HepG2 (cell line): ENCODE data around the gene TSLP. TPM values are rescaled to one million over a fixed set of nuclear protein-coding genes. Genes with fewer than 3 reads are reported as not detected.
A peak's percentile ranks its signal among the peaks of the same experiment; 100 is the strongest.

ENCODE experiments used
- ATAC-seq: fragments of 200-7000 bp; cut with Tn5 transposase; 3 replicates; pipeline ENCODE4 v1.9.1; 2020; ENCODE audit warnings: mild to moderate bottlenecking, moderate library complexity
- BruUV-seq: library from RNA; stranded (reverse); fragments of 400-500 nt; replicated peaks from 2 replicates; lab custom pipeline; 2021; lab: Mats Ljungman, UMichigan
- CTCF ChIA-PET: fragments of 300-600 bp; formaldehyde crosslinking; extraction: SDS; loops from one replicate; lab custom pipeline; 2021; ENCODE audit warnings: low total read pairs, inconsistent platforms, low intra/inter-chr PET ratio; lab: Yijun Ruan, JAX
- POLR2A ChIA-PET: fragments of 350-600 bp; sonication (Branson Sonifier 250); formaldehyde crosslinking; loops from one replicate; lab custom pipeline; 2020; ENCODE audit warnings: antibody characterized with exemption, inconsistent platforms; lab: Yijun Ruan, JAX
- DNase-seq: peaks from one replicate; pipeline ENCODE4 v3.0.0-alpha.2; 2015; ENCODE audit warnings: low spot score
- FAIRE-seq: peaks from 3 replicates; lab custom pipeline; 2011; peaks lifted over from hg19 to GRCh38; lab: Jason Lieb, UNC
- H2AFZ ChIP-seq: one replicate; pipeline ENCODE4 v1.6.1; 2011; ENCODE audit warnings: low read length, inconsistent platforms
- H3K27ac ChIP-seq: fragments of 300-600 bp; 3 replicates; pipeline ENCODE4 v1.8.0; 2011; ENCODE audit warnings: mixed run types, mild to moderate bottlenecking, mixed read lengths, low read length, inconsistent platforms; ENCODE audit not compliant: insufficient read depth; ENCODE audit errors: extremely low read length
- H3K27me3 ChIP-seq, 2 experiments: fragments of 200-600 bp in 1 of 2; 2 replicates in 1 of 2; 3 replicates in 1 of 2; pipeline versions ENCODE4 v1.6.0 to v1.8.0; 2011; ENCODE audit warnings: low read length in 2 of 2, mild to moderate bottlenecking in 2 of 2, moderate library complexity in 2 of 2, inconsistent platforms in 1 of 2; ENCODE audit not compliant: insufficient read depth in 2 of 2, control insufficient read depth in 1 of 2
- H3K36me3 ChIP-seq, 2 experiments: fragments of 200-600 bp in 1 of 2; replicated peaks in 1 of 2; 2 replicates in 1 of 2; 3 replicates in 1 of 2; pipeline versions ENCODE4 v1.5.1 to v1.8.0; 2011; ENCODE audit warnings: low read length in 2 of 2, inconsistent platforms in 1 of 2; ENCODE audit not compliant: insufficient read depth in 2 of 2, control insufficient read depth in 1 of 2
- H3K4me1 ChIP-seq: 2 replicates; pipeline ENCODE4 v1.5.1; 2012; ENCODE audit warnings: low read length, inconsistent platforms; ENCODE audit not compliant: insufficient read depth
- H3K4me2 ChIP-seq: 2 replicates; pipeline ENCODE4 v1.6.0; 2011; ENCODE audit warnings: low read depth, low read length, inconsistent platforms
- H3K4me3 ChIP-seq, 3 experiments: fragments of 200-600 bp in 1 of 3; sonication (generic), shearing (Covaris generic) in 1 of 3; replicated peaks in 1 of 3; 2 replicates each; pipeline ENCODE4 v1.5.1; 2011 to 2016; ENCODE audit warnings: low read length in 3 of 3, inconsistent platforms in 2 of 3, low read depth in 2 of 3, mild to moderate bottlenecking in 2 of 3, control low read depth in 1 of 3, mixed read lengths in 1 of 3; ENCODE audit not compliant: insufficient read depth in 1 of 3
- H3K79me2 ChIP-seq: one replicate; pipeline ENCODE4 v1.6.1; 2011; ENCODE audit warnings: low read length, inconsistent platforms; ENCODE audit not compliant: insufficient read depth
- H3K9ac ChIP-seq: 2 replicates; pipeline ENCODE4 v1.6.0; 2011; ENCODE audit warnings: mild to moderate bottlenecking, low read depth, low read length, inconsistent platforms; ENCODE audit not compliant: insufficient read depth
- H3K9me3 ChIP-seq: 2 replicates; pipeline ENCODE4 v1.5.1; 2012; ENCODE audit warnings: mild to moderate bottlenecking, low read length
- H4K20me1 ChIP-seq: 2 replicates; pipeline ENCODE4 v1.6.0; 2011; ENCODE audit warnings: inconsistent platforms, mild to moderate bottlenecking, low read length, moderate library complexity; ENCODE audit not compliant: insufficient read depth
- ATF7 ChIP-seq, 2 experiments: fragments of 450-650 bp in 1 of 2; sonication (generic) in 1 of 2; formaldehyde crosslinking in 1 of 2; IDR thresholded peaks; 2 replicates each; pipeline versions ENCODE4 v1.4.0 to v1.6.1; 2016 to 2020; ENCODE audit warnings: antibody characterized with exemption in 1 of 2, mild to moderate bottlenecking in 1 of 2, missing genetic modification reagents in 1 of 2
- SRSF9 ChIP-seq: fragments of 200-400 bp; formaldehyde crosslinking; IDR thresholded peaks from 2 replicates; pipeline ENCODE4 v1.6.1; 2018; ENCODE audit warnings: borderline replicate concordance, mild to moderate bottlenecking, low read depth, low read length; ENCODE audit not compliant: insufficient read depth, poor library complexity, severe bottlenecking
- ZNF343 ChIP-seq: sonication (generic); formaldehyde crosslinking; IDR thresholded peaks from 2 replicates; pipeline ENCODE4 v1.4.0; 2020; ENCODE audit warnings: mild to moderate bottlenecking, missing genetic modification reagents
- WGBS: methylation state at CpG from one replicate; pipeline ENCODE4 v1.1.6; 2017; ENCODE audit warnings: low lambda C conversion rate; 5-methylcytosine and 5-hydroxymethylcytosine counted together
- in situ Hi-C: cut with HindIII; loops from 2 replicates; pipeline ENCODE4 v1.10.0; 2017; ENCODE audit warnings: low pct_unique_long_range_greater_than_20kb; ENCODE audit not compliant: extremely low pct_ligation_motif_present
- intact Hi-C: fragments of 100-400 bp; cut with micrococcal nuclease; formaldehyde crosslinking; loops from one replicate; pipeline ENCODE4 v1.10.0; 2022; ENCODE audit not compliant: unreplicated experiment
- polyA plus RNA-seq, 8 experiments: library from polyadenylated mRNA; depleted of rRNA in 3 of 8; stranded (reverse) in 7 of 8; unstranded in 1 of 8; fragments of >200 nt; fragmentation: Illumina TruSeq in 4 of 8; extraction: Trizol in 4 of 8; gene quantifications; 2 replicates each; pipeline versions ENCODE4 v1.2.1 to v1.2.3, GENCODE V29; 2011 to 2016; ENCODE audit warnings: low read depth in 4 of 8, missing spikeins in 1 of 8, mixed read lengths in 1 of 8; ENCODE audit not compliant: insufficient read depth in 1 of 8
- total RNA-seq, 5 experiments: library from RNA; depleted of rRNA; stranded (reverse); fragments of >200 nt; fragmentation: Illumina TruSeq; extraction: Trizol; gene quantifications; 2 replicates each; pipeline ENCODE4 v1.2.3, GENCODE V29; 2016; ENCODE audit warnings: low read depth in 1 of 5

The TSLP gene
- total and polyA plus RNA-seq, 2 of the 13 experiments (the other 11 are each of a cell fraction or from before 2014, with no cell fraction given) = not detected

DNA sequence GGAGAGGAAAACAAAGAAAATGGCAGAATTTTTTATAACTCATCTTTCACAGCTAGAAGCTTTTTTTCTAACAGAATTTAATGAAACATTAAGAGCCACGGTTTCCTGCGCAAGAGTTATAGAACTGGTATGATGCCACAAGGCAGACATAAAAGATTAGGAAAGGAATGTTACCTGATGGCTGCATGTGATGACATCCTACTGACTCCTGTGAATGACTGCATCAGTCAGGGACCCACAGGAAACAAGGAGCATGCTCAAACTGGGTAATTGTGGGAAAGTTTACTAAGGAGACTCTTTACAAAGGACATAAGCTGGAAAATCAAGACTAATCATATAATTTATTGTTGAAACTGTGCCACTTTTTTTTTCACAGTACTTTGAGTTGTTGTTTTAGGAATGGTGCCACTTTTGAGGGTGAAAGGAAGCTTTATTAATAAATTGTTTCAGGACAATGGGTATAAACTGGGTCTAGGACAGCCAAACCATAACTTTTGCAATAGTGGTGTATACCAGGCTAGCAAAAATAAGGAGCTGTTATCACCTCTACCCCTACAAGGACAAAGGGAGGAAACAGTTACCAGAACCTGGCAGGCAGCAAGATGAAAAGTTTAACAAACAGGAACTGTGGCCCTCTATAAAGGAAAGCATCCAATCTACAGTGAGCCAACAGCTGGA, 5.1 kb upstream of the TSLP start:
- POLR2A ChIA-PET = no interaction called here
- DNase-seq (no peak), ATAC-seq (no peak), FAIRE-seq (no peak)
- Histone ChIP-seq H2AFZ (no peak overlapping the region), H4K20me1 (no peaks in the 10 kb centered on the region), H3K4me3 (no peak overlapping the region), H3K27ac (no peak overlapping the region), H3K4me1 (0 out of 2 replicates have a peak, but pooled peaks cover 7% of the 10 kb centered on the region), H3K27me3 (peaks cover 0 to 27% of the 10 kb centered on the region in 2 experiments; a peak in 3 of 5 replicates), H3K9me3 (no peaks in the 10 kb centered on the region), H3K4me2 (no peak overlapping the region), H3K9ac (no peak overlapping the region), H3K79me2 (no peaks in the 10 kb centered on the region), H3K36me3 (no peaks in the 10 kb centered on the region)
- no peak for TF ChIP-seq SRSF9
- intact Hi-C loops = loop anchor here (10.0 kb wide), 1 partner anchor 202 kb away; no protein-coding TSS in a partner anchor
- WGBS = 3% methylated on average over 2 of the region's 2 CpGs
- in situ Hi-C loops = loop anchor here (10.0 kb wide), 1 partner anchor 312 kb away; no protein-coding TSS in a partner anchor
- CTCF ChIA-PET = no interaction called here
- no TSS peak for BruUV-seq

GRCh38 chr5:111068213-111068612, 3.3 kb upstream of the TSLP start:
- Histone ChIP-seq H3K27ac (no peak overlapping the region), H2AFZ (no peak overlapping the region), H3K9ac (no peak overlapping the region), H3K4me1 (peaks cover 12% of the 10 kb centered on the region), H3K36me3 (no peaks in the 10 kb centered on the region), H3K27me3 (peaks cover 0 to 39% of the 10 kb centered on the region in 2 experiments), H3K4me2 (no peak overlapping the region), H3K4me3 (no peak overlapping the region), H3K79me2 (no peaks in the 10 kb centered on the region), H3K9me3 (no peaks in the 10 kb centered on the region), H4K20me1 (no peaks in the 10 kb centered on the region)
- BruUV-seq = no TSS peak
- WGBS = 0% methylated on average over 2 of the region's 2 CpGs
- DNase-seq = no peak
- intact Hi-C loops (loop anchor here (10.0 kb wide), 1 partner anchor 203 kb away; no protein-coding TSS in a partner anchor), in situ Hi-C loops (loop anchor here (10.0 kb wide), 1 partner anchor 313 kb away; no protein-coding TSS in a partner anchor)
- ATAC-seq = no peak
- CTCF ChIA-PET = no interaction called here
- 0 out of 2 replicates have a peak, but pooled peaks have one; percentile 30 for TF ChIP-seq ATF7 (IDR thresholded peaks at IDR 0.05)
- TF ChIP-seq ATF7 (CRISPR knock-in tag; IDR thresholded peaks at IDR 0.05) = no peak
- TF ChIP-seq ZNF343 = no peak
- POLR2A ChIA-PET = no interaction called here
- no peak for FAIRE-seq
